Nephron (organoid): ENCODE measurements around the gene FBXL17.
A peak's percentile ranks its signal among the peaks of the same experiment; 100 is the strongest.

Source experiments
- H3K27ac Mint-ChIP-seq, 3 experiments: 2 replicates each; pipeline ENCODE4 v1.8.0; 2020; ENCODE audit warnings: mixed read lengths in 3 of 3, mild to moderate bottlenecking in 2 of 3, moderate library complexity in 1 of 3
- H3K27me3 Mint-ChIP-seq: 2 replicates; pipeline ENCODE4 v1.8.0; 2021; ENCODE audit warnings: low read depth, mild to moderate bottlenecking, moderate library complexity, mixed read lengths
- H3K36me3 Mint-ChIP-seq: 2 replicates; pipeline ENCODE4 v1.8.0; 2020; ENCODE audit warnings: low read depth, mixed read lengths
- H3K4me1 Mint-ChIP-seq: 2 replicates; pipeline ENCODE4 v1.8.0; 2020; ENCODE audit warnings: mixed read lengths
- H3K4me3 Mint-ChIP-seq, 3 experiments: 2 replicates each; pipeline ENCODE4 v1.8.0; 2020; ENCODE audit warnings: mild to moderate bottlenecking in 3 of 3, mixed read lengths in 3 of 3, moderate library complexity in 2 of 3
- H3K9me3 Mint-ChIP-seq: 2 replicates; pipeline ENCODE4 v1.8.0; 2020; ENCODE audit warnings: mixed read lengths
- CTCF ChIP-seq, 3 experiments: fragments of 200-600 bp; sonication (generic); IDR thresholded peaks; one replicate each; pipeline ENCODE4 v1.5.0; 2021; ENCODE audit warnings: antibody characterized with exemption in 3 of 3; ENCODE audit not compliant: unreplicated experiment in 3 of 3

Gene FBXL17

GRCh38 chr5:107916731-107917725 lies 464.9 kb downstream of the FBXL17 start:
- peaks cover 23% of the 10 kb centered on the region for H3K4me1 Mint-ChIP-seq
- TF ChIP-seq CTCF (IDR thresholded peaks at IDR 0.05; ENCODE audit: unreplicated experiment in 3 of 3) = no peak
- peak overlapping the region in 2 of 3 experiments; percentile 30 to 35 for H3K27ac Mint-ChIP-seq
- no peak overlapping the region for H3K4me3 Mint-ChIP-seq
- no peaks in the 10 kb centered on the region for H3K27me3 Mint-ChIP-seq
- no peaks in the 10 kb centered on the region for H3K36me3 Mint-ChIP-seq
- H3K9me3 Mint-ChIP-seq = no peaks in the 10 kb centered on the region

- Mint-ChIP-seq H3K4me3 (no peak overlapping the region), H3K4me1 (peaks cover 23% of the 10 kb centered on the region), H3K27me3 (no peaks in the 10 kb centered on the region), H3K27ac (no peak overlapping the region), H3K9me3 (no peaks in the 10 kb centered on the region), H3K36me3 (no peaks in the 10 kb centered on the region)
- no peak for TF ChIP-seq CTCF (IDR thresholded peaks at IDR 0.05; ENCODE audit: unreplicated experiment in 3 of 3)
Observed at GRCh38 chr5:107915176-107915812, 466.6 kb downstream of the FBXL17 start.

- H3K36me3 Mint-ChIP-seq = no peaks in the 10 kb centered on the region
- peaks cover 17% of the 10 kb centered on the region for H3K4me1 Mint-ChIP-seq
- no peak for TF ChIP-seq CTCF (IDR thresholded peaks at IDR 0.05; ENCODE audit: unreplicated experiment in 3 of 3)
- peaks cover 4% of the 10 kb centered on the region for H3K9me3 Mint-ChIP-seq
- H3K27ac Mint-ChIP-seq = no peak overlapping the region
- no peak overlapping the region for H3K4me3 Mint-ChIP-seq
- no peaks in the 10 kb centered on the region for H3K27me3 Mint-ChIP-seq
Observed at GRCh38 chr5:107913494-107913893, 468.4 kb downstream of the FBXL17 start.

- no peaks in the 10 kb centered on the region for H3K27me3 Mint-ChIP-seq
- H3K9me3 Mint-ChIP-seq = peaks cover 10% of the 10 kb centered on the region
- H3K27ac Mint-ChIP-seq = no peak overlapping the region
- peaks cover 6% of the 10 kb centered on the region for H3K4me1 Mint-ChIP-seq
- TF ChIP-seq CTCF (IDR thresholded peaks at IDR 0.05; ENCODE audit: unreplicated experiment in 3 of 3) = no peak
- no peak overlapping the region for H3K4me3 Mint-ChIP-seq
- no peaks in the 10 kb centered on the region for H3K36me3 Mint-ChIP-seq
Observed at GRCh38 chr5:107900721-107901120, 481.2 kb downstream of the FBXL17 start.

GRCh38 chr5:107894361-107894760 lies 487.5 kb downstream of the FBXL17 start:
- no peak overlapping the region for H3K27ac Mint-ChIP-seq

More at GRCh38 chr5:107894361-107894760, 487.5 kb downstream of the FBXL17 start:
- no peak for TF ChIP-seq CTCF (IDR thresholded peaks at IDR 0.05; ENCODE audit: unreplicated experiment in 3 of 3)
- no peaks in the 10 kb centered on the region for H3K36me3 Mint-ChIP-seq
- no peaks in the 10 kb centered on the region for H3K27me3 Mint-ChIP-seq
- peaks cover 5% of the 10 kb centered on the region for H3K9me3 Mint-ChIP-seq
- no peak overlapping the region for H3K4me3 Mint-ChIP-seq
- peaks cover 2% of the 10 kb centered on the region for H3K4me1 Mint-ChIP-seq
